Endothelial cell of umbilical vein (primary cell): ENCODE measurements around the gene AKAP12. TPM values are rescaled to one million over a fixed set of nuclear protein-coding genes. Genes with fewer than 3 reads are reported as not detected.

ENCODE experiments used
- BruUV-seq: library from RNA; stranded (reverse); fragments of 400-500 nt; replicated peaks from 2 replicates; lab custom pipeline; 2021; lab: Mats Ljungman, UMichigan
- CTCF ChIA-PET: fragments of 300-600, 350-600 bp; sonication (Branson Sonifier 250); formaldehyde crosslinking; loops from one replicate; lab custom pipeline; 2021; ENCODE audit warnings: antibody characterized with exemption, inconsistent platforms; lab: Charles Lee
- POLR2A ChIA-PET: fragments of 300-600, 350-600 bp; sonication (Branson Sonifier 250); formaldehyde crosslinking; loops from one replicate; lab custom pipeline; 2021; ENCODE audit warnings: antibody characterized with exemption, inconsistent platforms; lab: Charles Lee
- DNase-seq: peaks from one replicate; pipeline ENCODE4 v3.0.0-alpha.2; 2011; ENCODE audit warnings: low read depth, low spot score
- FAIRE-seq: peaks from 2 replicates; lab custom pipeline; 2011; peaks lifted over from hg19 to GRCh38; lab: Jason Lieb, UNC
- H2AFZ ChIP-seq: 2 replicates; pipeline ENCODE4 v1.6.0; 2012; ENCODE audit warnings: low read depth, low read length, control low read depth, inconsistent platforms
- H3K27ac ChIP-seq: 2 replicates; pipeline ENCODE4 v1.5.1; 2011; ENCODE audit warnings: low read depth, mild to moderate bottlenecking, control low read depth, low read length, moderate library complexity; ENCODE audit not compliant: insufficient read depth
- H3K27me3 ChIP-seq, 2 experiments: 2 replicates each; pipeline versions ENCODE4 v1.6.0 to v1.6.1; 2011; ENCODE audit warnings: low read length in 2 of 2, mixed read lengths in 1 of 2; ENCODE audit not compliant: control insufficient read depth in 2 of 2, insufficient read depth in 2 of 2
- H3K36me3 ChIP-seq, 2 experiments: 2 replicates in 1 of 2; 3 replicates in 1 of 2; pipeline ENCODE4 v1.5.1; 2011; ENCODE audit warnings: low read length in 2 of 2, mild to moderate bottlenecking in 1 of 2, moderate library complexity in 1 of 2; ENCODE audit not compliant: control insufficient read depth in 2 of 2, insufficient read depth in 2 of 2; ENCODE audit errors: extremely low read depth in 1 of 2
- H3K4me1 ChIP-seq: 3 replicates; pipeline ENCODE4 v1.5.1; 2011; ENCODE audit warnings: mild to moderate bottlenecking, low read length; ENCODE audit not compliant: control insufficient read depth, insufficient read depth; ENCODE audit errors: extremely low read depth
- H3K4me2 ChIP-seq: 2 replicates; pipeline ENCODE4 v1.6.1; 2011; ENCODE audit warnings: low read length, control low read depth, mixed read lengths; ENCODE audit not compliant: insufficient read depth
- H3K4me3 ChIP-seq, 3 experiments: fragments of 200-600 bp in 1 of 3; sonication (generic), shearing (Covaris generic) in 1 of 3; replicated peaks in 1 of 3; 2 replicates each; pipeline ENCODE4 v1.5.1; 2011 to 2016; ENCODE audit warnings: control low read depth in 3 of 3, low read length in 3 of 3, mild to moderate bottlenecking in 2 of 3, inconsistent platforms in 1 of 3, low read depth in 1 of 3, moderate library complexity in 1 of 3; ENCODE audit not compliant: insufficient read depth in 1 of 3
- H3K79me2 ChIP-seq: 2 replicates; pipeline ENCODE4 v1.6.0; 2012; ENCODE audit warnings: low read length, inconsistent platforms; ENCODE audit not compliant: control insufficient read depth, insufficient read depth
- H3K9ac ChIP-seq: replicated peaks from 2 replicates; pipeline ENCODE3; 2011; ENCODE audit warnings: low read length, control low read depth; ENCODE audit not compliant: insufficient read depth; ENCODE audit errors: extremely low read depth
- H3K9me1 ChIP-seq: replicated peaks from 3 replicates; pipeline ENCODE4 v1.6.0; 2011; ENCODE audit warnings: mild to moderate bottlenecking, low read length; ENCODE audit not compliant: control insufficient read depth, insufficient read depth; ENCODE audit errors: extremely low read depth
- H3K9me3 ChIP-seq: replicated peaks from 2 replicates; pipeline ENCODE4 v1.5.1; 2012; ENCODE audit warnings: low read length, inconsistent platforms; ENCODE audit not compliant: control insufficient read depth, insufficient read depth
- H4K20me1 ChIP-seq: replicated peaks from 2 replicates; pipeline ENCODE3; 2011; ENCODE audit warnings: mild to moderate bottlenecking, low read length; ENCODE audit not compliant: control insufficient read depth, insufficient read depth; ENCODE audit errors: extremely low read depth
- EZH2 ChIP-seq: IDR thresholded peaks from 2 replicates; pipeline ENCODE4 v1.6.1; 2012; ENCODE audit warnings: borderline replicate concordance, low read depth, mild to moderate bottlenecking, moderate library complexity, low read length, inconsistent platforms; ENCODE audit not compliant: severe bottlenecking
- FOS ChIP-seq: IDR thresholded peaks from 2 replicates; pipeline ENCODE4 v1.6.1; 2011; ENCODE audit warnings: mild to moderate bottlenecking, low read length, moderate library complexity, borderline replicate concordance; ENCODE audit not compliant: insufficient read depth
- GATA2 ChIP-seq: IDR thresholded peaks from 2 replicates; pipeline ENCODE4 v1.7.0; 2011; ENCODE audit warnings: low read depth, mild to moderate bottlenecking, moderate library complexity, mixed read lengths, low read length; ENCODE audit not compliant: insufficient read length, insufficient read depth
- JUN ChIP-seq: IDR thresholded peaks from 2 replicates; pipeline ENCODE4 v1.6.1; 2011; ENCODE audit warnings: borderline replicate concordance, low read depth; ENCODE audit not compliant: insufficient read length, insufficient read depth
- MYC ChIP-seq: IDR thresholded peaks from one replicate; pipeline ENCODE4 v1.6.1; 2011; ENCODE audit warnings: mild to moderate bottlenecking, low read depth, low read length
- POLR2A ChIP-seq: IDR thresholded peaks from 2 replicates; pipeline ENCODE4 v1.6.1; 2012; ENCODE audit warnings: low read depth, mild to moderate bottlenecking, control low read depth, low read length
- POLR2AphosphoS5 ChIP-seq: IDR thresholded peaks from 2 replicates; pipeline ENCODE4 v1.6.1; 2012; ENCODE audit warnings: low read depth, mild to moderate bottlenecking, control low read depth, low read length, moderate library complexity; ENCODE audit not compliant: insufficient read depth
- dilution Hi-C: fragments of 300-500 bp; cut with MboI; formaldehyde crosslinking; loops from one replicate; pipeline ENCODE4 v1.15.0; 2019; ENCODE audit warnings: low sequenced_read_pairs; ENCODE audit not compliant: extremely low pct_ligation_motif_present
- intact Hi-C: fragments of 100-400 bp; cut with micrococcal nuclease; formaldehyde crosslinking; loops from one replicate; pipeline ENCODE4 v1.10.0; 2022
- polyA plus RNA-seq, 4 experiments: library from polyadenylated mRNA; depleted of rRNA in 3 of 4; stranded (reverse) in 3 of 4; unstranded in 1 of 4; fragments of >200 nt; gene quantifications; 2 replicates each; pipeline versions ENCODE4 v1.2.1 to v1.2.3, GENCODE V29; 2011 to 2012; ENCODE audit warnings: missing spikeins in 1 of 4
- total RNA-seq: library from RNA; stranded (reverse); gene quantifications from 2 replicates; pipeline ENCODE4 v1.2.3, GENCODE V29; 2021
- TF ChIP-seq, protein P1 (sequence below), 2 donors: IDR thresholded peaks; 1 replicate in 1 of 2; 2 replicates in 1 of 2; pipeline ENCODE4 v1.5.1; 2011; ENCODE audit warnings: low read length in 2 of 2, mild to moderate bottlenecking in 2 of 2, moderate library complexity in 2 of 2, control low read depth in 1 of 2, inconsistent platforms in 1 of 2, low read depth in 1 of 2; ENCODE audit not compliant: insufficient read depth in 1 of 2; ENCODE audit errors: extremely low read depth in 1 of 2
- TF ChIP-seq, protein P2 (sequence below): IDR thresholded peaks from 2 replicates; pipeline ENCODE4 v1.6.1; 2011; ENCODE audit not compliant: insufficient read depth, insufficient read length

Gene AKAP12
- total and polyA plus RNA-seq, 2 donors (not counting 3 experiments of a cell fraction or from before 2014, with no cell fraction given), result 46.9 to 340 TPM

DNA sequence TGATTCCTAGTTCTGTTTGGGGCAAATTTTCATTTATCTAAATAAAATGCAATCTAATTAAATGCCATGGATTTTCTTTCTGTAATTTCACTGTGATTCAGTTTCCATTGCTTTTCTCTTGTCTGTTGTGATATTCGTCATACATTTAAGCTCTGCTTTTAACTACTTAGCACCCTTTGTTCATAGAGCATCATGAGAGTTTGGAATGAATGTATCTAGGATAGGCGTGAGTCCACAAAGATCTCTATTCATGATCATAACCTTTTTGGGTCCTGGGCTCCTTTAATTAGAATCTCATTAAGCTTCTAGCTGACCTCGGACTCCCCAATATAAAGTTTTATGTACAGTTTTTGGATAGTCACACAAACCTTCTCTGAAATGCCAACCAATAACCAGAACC lies 118.7 kb downstream of the AKAP12 start:
- ChIA-PET POLR2A (interaction anchor here (1.0 kb wide), 1 partner anchor 31 kb away, joined by 3 read pairs; no protein-coding TSS in a partner anchor), CTCF (interaction anchor here (0.8 to 3.1 kb wide), 7 partner anchors 12 to 467 kb away, joined by 3 to 16 read pairs (median 3); no protein-coding TSS in a partner anchor)
- TF ChIP-seq, protein P1, sequence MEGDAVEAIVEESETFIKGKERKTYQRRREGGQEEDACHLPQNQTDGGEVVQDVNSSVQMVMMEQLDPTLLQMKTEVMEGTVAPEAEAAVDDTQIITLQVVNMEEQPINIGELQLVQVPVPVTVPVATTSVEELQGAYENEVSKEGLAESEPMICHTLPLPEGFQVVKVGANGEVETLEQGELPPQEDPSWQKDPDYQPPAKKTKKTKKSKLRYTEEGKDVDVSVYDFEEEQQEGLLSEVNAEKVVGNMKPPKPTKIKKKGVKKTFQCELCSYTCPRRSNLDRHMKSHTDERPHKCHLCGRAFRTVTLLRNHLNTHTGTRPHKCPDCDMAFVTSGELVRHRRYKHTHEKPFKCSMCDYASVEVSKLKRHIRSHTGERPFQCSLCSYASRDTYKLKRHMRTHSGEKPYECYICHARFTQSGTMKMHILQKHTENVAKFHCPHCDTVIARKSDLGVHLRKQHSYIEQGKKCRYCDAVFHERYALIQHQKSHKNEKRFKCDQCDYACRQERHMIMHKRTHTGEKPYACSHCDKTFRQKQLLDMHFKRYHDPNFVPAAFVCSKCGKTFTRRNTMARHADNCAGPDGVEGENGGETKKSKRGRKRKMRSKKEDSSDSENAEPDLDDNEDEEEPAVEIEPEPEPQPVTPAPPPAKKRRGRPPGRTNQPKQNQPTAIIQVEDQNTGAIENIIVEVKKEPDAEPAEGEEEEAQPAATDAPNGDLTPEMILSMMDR (IDR thresholded peaks at IDR 0.05; ENCODE audit: extremely low read depth in 1 of 2, insufficient read depth in 1 of 2, low read depth in 1 of 2, low read length in 2 of 2), result no peak
- no peak for TF ChIP-seq JUN
- TF ChIP-seq, protein P2, sequence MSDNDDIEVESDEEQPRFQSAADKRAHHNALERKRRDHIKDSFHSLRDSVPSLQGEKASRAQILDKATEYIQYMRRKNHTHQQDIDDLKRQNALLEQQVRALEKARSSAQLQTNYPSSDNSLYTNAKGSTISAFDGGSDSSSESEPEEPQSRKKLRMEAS, result no peak
- no peak for TF ChIP-seq MYC
- TF ChIP-seq FOS, result no peak
- TF ChIP-seq EZH2, result no peak
- TF ChIP-seq POLR2AphosphoS5, result no peak
- TF ChIP-seq GATA2, result no peak
- TF ChIP-seq POLR2A, result no peak

More for the DNA sequence above, 118.7 kb downstream of the AKAP12 start:
- H3K9me1 ChIP-seq, result no peaks in the 10 kb centered on the region
- FAIRE-seq (no peak), DNase-seq (no peak)
- BruUV-seq, result no TSS peak
- H3K27me3 ChIP-seq, result no peaks in the 10 kb centered on the region
- H4K20me1 ChIP-seq, result no peaks in the 10 kb centered on the region
- H3K9ac ChIP-seq, result no peak overlapping the region
- dilution Hi-C loops (no loop called here), intact Hi-C loops (no loop called here)
- H3K79me2 ChIP-seq, result no peaks in the 10 kb centered on the region
- peaks cover 0 to 6% of the 10 kb centered on the region in 2 experiments for H3K36me3 ChIP-seq
- no peak overlapping the region for H3K27ac ChIP-seq
- H3K4me1 ChIP-seq, result peaks cover 15% of the 10 kb centered on the region
- no peak overlapping the region for H3K4me3 ChIP-seq
- no peak overlapping the region for H3K4me2 ChIP-seq
- H3K9me3 ChIP-seq, result no peaks in the 10 kb centered on the region
- H2AFZ ChIP-seq, result no peak overlapping the region
